Superior temporal gyrus (tissue), 1 donor: ENCODE data around the gene TCEAL7.
A peak's percentile ranks its signal among the peaks of the same experiment; 100 is the strongest.

Experiments
- DNase-seq: peaks from one replicate; pipeline ENCODE4 v3.0.0-alpha.2; 2016; ENCODE audit errors: extremely low spot score

TCEAL7 gene

DNA sequence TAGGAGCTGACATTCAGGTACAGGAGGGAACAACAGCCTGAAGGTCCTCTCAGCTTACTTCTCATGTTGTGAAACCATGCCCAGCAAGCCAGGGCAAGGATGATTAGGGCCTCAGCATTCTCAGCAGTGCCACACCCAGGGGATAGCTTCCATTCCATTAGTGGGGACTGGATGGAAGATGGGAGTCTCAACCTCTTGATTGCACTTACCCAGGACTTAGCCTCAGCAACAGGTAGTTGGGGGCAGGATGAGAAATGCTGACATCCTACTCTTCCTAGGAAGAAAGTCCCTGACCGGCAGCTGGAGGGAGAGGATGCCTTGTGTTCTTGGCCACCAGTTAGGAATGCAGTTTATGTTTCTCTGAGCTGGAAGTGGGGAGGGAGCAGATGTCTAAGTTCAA, 37.5 kb downstream of the TCEAL7 start:
- DNase-seq, result no peak

DNA sequence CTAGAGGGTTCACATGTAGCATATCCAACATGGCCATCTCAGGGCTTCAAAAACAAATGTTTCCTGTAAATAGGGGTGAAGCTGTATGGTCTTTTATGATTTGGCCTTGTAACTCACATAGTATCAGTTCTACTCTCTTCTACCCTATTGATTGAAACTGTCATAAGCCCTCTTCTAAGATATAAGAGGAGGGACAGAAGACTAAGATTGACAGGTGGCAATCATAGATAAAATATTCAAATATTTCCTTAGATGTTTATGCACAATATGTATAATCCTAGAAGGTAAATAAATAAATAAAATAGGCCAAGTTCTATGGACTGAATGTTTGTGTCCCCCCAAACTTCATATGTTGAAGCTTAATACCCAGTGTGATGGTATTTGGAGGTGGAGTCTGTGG, 39.4 kb downstream of the TCEAL7 start:
- DNase-seq, result no peak

- no peak for DNase-seq
Measured at GRCh38 chrX:103372886-103373285, 42.8 kb downstream of the TCEAL7 start.

- no peak for DNase-seq
Measured at GRCh38 chrX:103373581-103373980, 43.5 kb downstream of the TCEAL7 start.

DNA sequence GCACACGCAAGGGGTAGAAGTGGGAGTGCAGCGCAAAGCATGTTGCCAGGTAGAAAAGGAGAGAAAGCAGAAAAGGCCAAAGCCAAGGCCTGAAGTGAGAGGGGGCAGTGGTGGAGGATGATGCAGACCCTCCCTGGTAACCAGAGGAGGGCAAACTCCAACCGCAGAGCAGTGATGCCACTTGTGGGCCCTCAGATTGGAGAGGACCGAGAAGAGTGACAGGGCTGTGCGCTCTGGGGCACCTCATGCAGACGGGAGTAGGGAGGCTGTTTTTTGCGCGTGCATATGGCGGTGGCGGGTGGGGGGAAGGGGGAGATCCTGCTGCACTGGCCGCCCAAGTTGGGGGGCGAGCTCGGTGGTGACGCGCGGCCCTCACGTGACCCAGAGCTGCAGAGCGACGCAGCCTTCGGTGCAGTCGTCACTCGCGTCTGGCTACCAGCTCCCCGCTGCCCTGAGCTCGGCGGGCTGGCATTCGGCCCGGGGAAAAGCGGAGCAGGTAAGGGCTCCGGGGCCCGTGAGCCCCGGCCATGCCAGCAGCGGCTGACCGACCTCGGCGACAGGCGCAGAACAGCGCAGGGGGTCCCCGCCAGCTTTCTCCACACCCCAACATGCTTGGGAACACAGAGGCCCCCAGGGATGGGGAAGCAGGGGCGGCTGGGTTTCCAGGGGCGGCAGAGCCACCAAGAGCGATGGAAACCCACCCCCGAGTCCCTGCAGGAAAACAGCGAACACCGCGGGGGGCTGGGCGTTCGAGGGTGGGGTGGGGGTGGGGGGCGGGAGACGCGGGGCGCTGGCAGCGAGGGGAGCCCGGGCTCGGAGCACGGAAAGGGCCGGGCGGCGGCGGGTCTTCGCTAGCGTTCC, 46.3 kb downstream of the TCEAL7 start, which contains the start of gene BEX3:
Gene BEX3, plus strand, starts transcription at position 421 of the 861 bp plus-strand sequence. CDS start 984 bp downstream, outside the sequence.
- peak; percentile 41 for DNase-seq

DNA sequence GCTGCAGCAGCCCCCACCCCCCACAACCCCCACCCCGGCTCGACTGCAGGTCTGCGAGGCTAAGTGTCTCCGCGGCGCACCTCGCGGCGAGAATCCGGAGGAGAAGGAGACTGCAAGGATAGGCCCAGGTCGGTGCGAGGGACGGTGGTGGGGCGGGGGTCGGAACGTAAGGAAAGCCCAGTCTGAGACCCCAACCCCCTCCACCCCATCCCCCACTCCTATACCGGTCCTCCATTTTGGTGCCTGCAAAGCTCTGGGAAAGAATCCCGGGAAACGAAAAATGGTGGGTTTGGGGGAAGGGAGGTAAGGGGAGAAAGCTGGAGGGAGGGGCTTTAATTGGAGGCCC, 46.9 kb downstream of the TCEAL7 start:
- DNase-seq, result no peak

- no peak for DNase-seq
Measured at GRCh38 chrX:103378990-103379389, 49.0 kb downstream of the TCEAL7 start.
